Caco-2 (cell line): ENCODE measurements around the gene TARDBP. TPM values are rescaled to one million over a fixed set of nuclear protein-coding genes. Genes with fewer than 3 reads are reported as not detected.

Experiments
- BruUV-seq: library from RNA; stranded (reverse); fragments of 400-500 nt; replicated peaks from 2 replicates; lab custom pipeline; 2021; lab: Mats Ljungman, UMichigan
- CTCF ChIA-PET: fragments of 300-600 bp; sonication (Branson Sonifier 250); formaldehyde crosslinking; loops from one replicate; lab custom pipeline; 2022; ENCODE audit warnings: antibody characterized with exemption; lab: Charles Lee
- POLR2A ChIA-PET: fragments of 300-600 bp; sonication (Branson Sonifier 250); formaldehyde crosslinking; loops from one replicate; lab custom pipeline; 2022; ENCODE audit warnings: antibody characterized with exemption; lab: Charles Lee
- DNase-seq, 2 experiments: peaks; one replicate each; pipeline versions ENCODE4 v3.0.0 to v3.0.0-alpha.2; 2020 to 2022
- H3K27me3 ChIP-seq: replicated peaks from 2 replicates; pipeline ENCODE4 v1.6.0; 2011; ENCODE audit warnings: low read length; ENCODE audit not compliant: control insufficient read depth, insufficient read depth
- H3K36me3 ChIP-seq: 2 replicates; pipeline ENCODE4 v1.5.1; 2011; ENCODE audit warnings: low read length; ENCODE audit not compliant: control insufficient read depth, insufficient read depth
- H3K4me1 ChIP-seq: fragments of 250-450 bp; sonication (Bioruptor Pico); 2 replicates; pipeline ENCODE4 v1.5.1; 2020; ENCODE audit warnings: mild to moderate bottlenecking
- H3K4me3 ChIP-seq: 2 replicates; pipeline ENCODE4 v1.5.1; 2011; ENCODE audit warnings: low read depth, mild to moderate bottlenecking, control low read depth, low read length
- H3K9me3 ChIP-seq: fragments of 250-450 bp; sonication (Bioruptor Pico); 2 replicates; pipeline ENCODE4 v1.5.1; 2020; ENCODE audit warnings: mild to moderate bottlenecking, moderate library complexity
- H3K27ac Mint-ChIP-seq: one replicate; pipeline ENCODE4 v1.8.0; 2022; ENCODE audit warnings: mixed read lengths; ENCODE audit not compliant: unreplicated experiment
- H3K27me3 Mint-ChIP-seq: one replicate; pipeline ENCODE4 v1.8.0; 2022; ENCODE audit warnings: mixed read lengths; ENCODE audit not compliant: insufficient read depth, unreplicated experiment
- H3K36me3 Mint-ChIP-seq: one replicate; pipeline ENCODE4 v1.8.0; 2022; ENCODE audit warnings: mild to moderate bottlenecking, mixed read lengths; ENCODE audit not compliant: insufficient read depth, unreplicated experiment
- H3K4me1 Mint-ChIP-seq: one replicate; pipeline ENCODE4 v1.8.0; 2022; ENCODE audit warnings: low read depth, mixed read lengths; ENCODE audit not compliant: unreplicated experiment
- H3K4me3 Mint-ChIP-seq: one replicate; pipeline ENCODE4 v1.8.0; 2022; ENCODE audit warnings: mild to moderate bottlenecking, moderate library complexity, mixed read lengths; ENCODE audit not compliant: unreplicated experiment
- H3K9me3 Mint-ChIP-seq: one replicate; pipeline ENCODE4 v1.8.0; 2022; ENCODE audit warnings: mixed read lengths; ENCODE audit not compliant: unreplicated experiment
- CTCF ChIP-seq, 2 experiments: fragments of 200-600 bp in 1 of 2; IDR thresholded peaks; 1 replicate in 1 of 2; 2 replicates in 1 of 2; pipeline versions ENCODE4 v1.5.1 to v1.8.0; 2011 to 2022; ENCODE audit warnings: antibody characterized with exemption in 1 of 2, control low read depth in 1 of 2, inconsistent platforms in 1 of 2, low read depth in 1 of 2, low read length in 1 of 2, mild to moderate bottlenecking in 1 of 2, moderate library complexity in 1 of 2; ENCODE audit not compliant: insufficient read depth in 1 of 2, severe bottlenecking in 1 of 2, unreplicated experiment in 1 of 2
- intact Hi-C: fragments of 100-400 bp; cut with micrococcal nuclease; formaldehyde crosslinking; loops from one replicate; pipeline ENCODE4 v1.10.0; 2022; ENCODE audit not compliant: unreplicated experiment
- total RNA-seq: library from RNA; stranded (reverse); gene quantifications from 2 replicates; pipeline ENCODE4 v1.2.3, GENCODE V29; 2022

TARDBP gene
- total RNA-seq, 1 experiment from 2014 or later: 181 TPM

GRCh38 chr1:11054666-11055065 is 42.2 kb downstream of the TARDBP start:
- CTCF ChIA-PET: interaction anchor here (0.7 to 1.0 kb wide), 2 partner anchors 17 to 209 kb away, joined by 3 to 4 read pairs; no protein-coding TSS in a partner anchor
- no peaks in the 10 kb centered on the region for H3K4me1 Mint-ChIP-seq

GRCh38 chr1:11055676-11056075 is 43.2 kb downstream of the TARDBP start:
- DNase-seq: no peak
- H3K27ac Mint-ChIP-seq: no peak overlapping the region
- H3K36me3 Mint-ChIP-seq: peaks cover 48% of the 10 kb centered on the region
- TF ChIP-seq CTCF (IDR thresholded peaks at IDR 0.05; ENCODE audit: insufficient read depth in 1 of 2, low read depth in 1 of 2, low read length in 1 of 2, severe bottlenecking in 1 of 2, unreplicated experiment in 1 of 2): no peak
- no peaks in the 10 kb centered on the region for H3K4me1 Mint-ChIP-seq
- ChIA-PET POLR2A (no interaction called here), CTCF (interaction anchor here (0.6 to 2.0 kb wide), 2 partner anchors 18 to 46 kb away, joined by 3 to 15 read pairs; no protein-coding TSS in a partner anchor)
- intact Hi-C loops: no loop called here
- H3K9me3 Mint-ChIP-seq: no peaks in the 10 kb centered on the region
- H3K4me1 ChIP-seq: 0 out of 2 replicates have a peak, but pooled peaks cover under 1% of the 10 kb centered on the region
- H3K4me3 ChIP-seq: no peak overlapping the region
- H3K36me3 ChIP-seq: no peaks in the 10 kb centered on the region; the same call in 1 of the 2 replicates
- BruUV-seq: no TSS peak
- H3K9me3 ChIP-seq: no peaks in the 10 kb centered on the region
- no peak overlapping the region for H3K4me3 Mint-ChIP-seq
- H3K27me3 Mint-ChIP-seq: no peaks in the 10 kb centered on the region
- no peaks in the 10 kb centered on the region for H3K27me3 ChIP-seq

More at GRCh38 chr1:11054666-11055065, 42.2 kb downstream of the TARDBP start:
- BruUV-seq: no TSS peak
- no peak for TF ChIP-seq CTCF (IDR thresholded peaks at IDR 0.05; ENCODE audit: insufficient read depth in 1 of 2, low read depth in 1 of 2, low read length in 1 of 2, severe bottlenecking in 1 of 2, unreplicated experiment in 1 of 2)
- no peak overlapping the region for H3K4me3 ChIP-seq
- H3K27ac Mint-ChIP-seq: no peak overlapping the region
- no peaks in the 10 kb centered on the region for H3K27me3 Mint-ChIP-seq
- DNase-seq: no peak
- intact Hi-C loops: no loop called here
- POLR2A ChIA-PET: no interaction called here
- H3K4me1 ChIP-seq: no peaks in the 10 kb centered on the region
- peaks cover 48% of the 10 kb centered on the region for H3K36me3 Mint-ChIP-seq
- no peaks in the 10 kb centered on the region for H3K9me3 ChIP-seq
- no peaks in the 10 kb centered on the region; the same call in 1 of the 2 replicates for H3K36me3 ChIP-seq
- no peaks in the 10 kb centered on the region for H3K9me3 Mint-ChIP-seq
- no peaks in the 10 kb centered on the region for H3K27me3 ChIP-seq
- no peak overlapping the region for H3K4me3 Mint-ChIP-seq

- intact Hi-C loops: no loop called here
- ChIA-PET POLR2A (interaction anchor here (0.8 kb wide), 1 partner anchor 42 kb away, joined by 3 read pairs; no protein-coding TSS in a partner anchor), CTCF (interaction anchor here (0.6 to 2.0 kb wide), 2 partner anchors 19 to 45 kb away, joined by 3 to 15 read pairs; no protein-coding TSS in a partner anchor)
- H3K36me3 Mint-ChIP-seq: peaks cover 41% of the 10 kb centered on the region
- Histone ChIP-seq H3K27me3 (no peaks in the 10 kb centered on the region), H3K4me1 (0 out of 2 replicates have a peak, but pooled peaks cover 6% of the 10 kb centered on the region), H3K36me3 (no peaks in the 10 kb centered on the region; the same call in 1 of the 2 replicates), H3K9me3 (no peaks in the 10 kb centered on the region), H3K4me3 (no peak overlapping the region)
- BruUV-seq: no TSS peak
- TF ChIP-seq CTCF (IDR thresholded peaks at IDR 0.05; ENCODE audit: insufficient read depth in 1 of 2, low read depth in 1 of 2, low read length in 1 of 2, severe bottlenecking in 1 of 2, unreplicated experiment in 1 of 2): no peak
- H3K27me3 Mint-ChIP-seq: no peaks in the 10 kb centered on the region
- no peak overlapping the region for H3K4me3 Mint-ChIP-seq
- H3K27ac Mint-ChIP-seq: no peak overlapping the region
- H3K9me3 Mint-ChIP-seq: no peaks in the 10 kb centered on the region
- DNase-seq: no peak
- H3K4me1 Mint-ChIP-seq: no peaks in the 10 kb centered on the region
These were observed 44.0 kb downstream of the TARDBP start for GRCh38 chr1:11056504-11056903.
